GM18870 (cell line): Measurements from ENCODE around the gene DYRK1A.

Source experiments
- ATAC-seq: cut with Tn5 transposase; IDR thresholded peaks from one replicate; pipeline ENCODE4 v1.9.1; 2021; ENCODE audit warnings: moderate library complexity; ENCODE audit not compliant: unreplicated experiment

Gene DYRK1A

GRCh38 chr21:37365517-37366481 lies 774 bp upstream of the DYRK1A start:
- no peak for ATAC-seq

- no peak for ATAC-seq
Measured at GRCh38 chr21:37367336-37367702, 746 bp downstream of the DYRK1A start.

- no peak for ATAC-seq
Measured at GRCh38 chr21:37367703-37368540, 1.3 kb downstream of the DYRK1A start.

- no peak for ATAC-seq
Measured at GRCh38 chr21:37368541-37369279, 2.1 kb downstream of the DYRK1A start.

GRCh38 chr21:37369307-37369854 lies 2.8 kb downstream of the DYRK1A start:
- no peak for ATAC-seq

GRCh38 chr21:37370152-37371040 lies 3.8 kb downstream of the DYRK1A start:
- peak; percentile 41 for ATAC-seq

GRCh38 chr21:37371041-37371397 lies 4.4 kb downstream of the DYRK1A start:
- no peak for ATAC-seq

GRCh38 chr21:37372127-37372731 lies 5.7 kb downstream of the DYRK1A start:
- ATAC-seq: no peak

- ATAC-seq: no peak
Measured at GRCh38 chr21:37372951-37373350, 6.4 kb downstream of the DYRK1A start.

GRCh38 chr21:37373539-37373938 lies 7.0 kb downstream of the DYRK1A start:
- ATAC-seq: no peak

GRCh38 chr21:37374027-37374426 lies 7.5 kb downstream of the DYRK1A start:
- no peak for ATAC-seq

- ATAC-seq: no peak
Measured at GRCh38 chr21:37375866-37376574, 9.4 kb downstream of the DYRK1A start.

- no peak for ATAC-seq
Measured at GRCh38 chr21:37378700-37379139, 12.1 kb downstream of the DYRK1A start.

GRCh38 chr21:37380349-37381323 lies 14.1 kb downstream of the DYRK1A start:
- ATAC-seq: no peak

- no peak for ATAC-seq
Measured at GRCh38 chr21:37381883-37382585, 15.5 kb downstream of the DYRK1A start.

- ATAC-seq: no peak
Measured at GRCh38 chr21:37383086-37383485, 16.5 kb downstream of the DYRK1A start.

- ATAC-seq: no peak
Measured at GRCh38 chr21:37383784-37384311, 17.3 kb downstream of the DYRK1A start.
